HCT116 (cell line): Measurements from ENCODE around the gene MTA3. TPM values are rescaled to one million over a fixed set of nuclear protein-coding genes. Genes with fewer than 3 reads are reported as not detected.

ENCODE experiments used
- ATAC-seq: fragments of 200-7000 bp; cut with Tn5 transposase; 2 replicates; pipeline ENCODE4 v1.9.1; 2020; ENCODE audit warnings: mild to moderate bottlenecking, moderate library complexity
- BruUV-seq: library from RNA; stranded (reverse); fragments of 400-500 nt; replicated peaks from 2 replicates; lab custom pipeline; 2021; lab: Mats Ljungman, UMichigan
- CTCF ChIA-PET: fragments of 300-600 bp; sonication (Branson Sonifier 250); formaldehyde crosslinking; loops from one replicate; lab custom pipeline; 2021; ENCODE audit warnings: antibody characterized with exemption; lab: Charles Lee
- POLR2A ChIA-PET: fragments of 300-600, 350-600 bp; sonication (Branson Sonifier 250); formaldehyde crosslinking; loops from one replicate; lab custom pipeline; 2021; ENCODE audit warnings: antibody characterized with exemption; lab: Charles Lee
- RAD21 ChIA-PET, 2 experiments: fragments of 300-600 bp; sonication (Branson Sonifier 250); formaldehyde crosslinking; loops; one replicate each; lab custom pipeline; 2023; ENCODE audit warnings: low total read pairs in 2 of 2; ENCODE audit not compliant: uncharacterized antibody in 2 of 2, unreplicated experiment in 2 of 2, low non-redundant PET in 1 of 2; lab: Charles Lee
- DNase-seq: peaks from one replicate; pipeline ENCODE4 v3.0.0-alpha.2; 2010; ENCODE audit warnings: low read depth, low spot score
- H2AFZ ChIP-seq: fragments of 200-600 bp; shearing (Covaris generic), sonication (generic); 2 replicates; pipeline ENCODE4 v1.6.1; 2017; ENCODE audit warnings: low read depth, mixed run types, mixed read lengths, antibody characterized with exemption, low read length; ENCODE audit not compliant: poor library complexity, severe bottlenecking
- H3K27ac ChIP-seq: 2 replicates; pipeline ENCODE4 v1.5.1; 2012; ENCODE audit warnings: low read depth, low read length
- H3K27me3 ChIP-seq: fragments of 200-600 bp; sonication (generic); 2 replicates; pipeline ENCODE4 v1.6.1; 2016; ENCODE audit warnings: mixed run types, low read length, mixed read lengths; ENCODE audit not compliant: insufficient read depth
- H3K36me3 ChIP-seq, 2 experiments: fragments of 200-500 bp in 1 of 2; fragments of 200-600 bp in 1 of 2; sonication (Bioruptor generic) in 1 of 2; sonication (generic) in 1 of 2; 2 replicates each; pipeline versions ENCODE4 v1.5.1 to v1.6.1; 2014 to 2016; ENCODE audit warnings: low read length in 2 of 2, inconsistent platforms in 1 of 2, mixed read lengths in 1 of 2, mixed run types in 1 of 2; ENCODE audit not compliant: insufficient read depth in 2 of 2, control insufficient read depth in 1 of 2
- H3K4me1 ChIP-seq, 2 experiments: fragments of 200-600 bp in 1 of 2; sonication (generic) in 1 of 2; 2 replicates each; pipeline versions ENCODE4 v1.5.1 to v1.6.1; 2012 to 2017; ENCODE audit warnings: low read length in 2 of 2, inconsistent platforms in 1 of 2, mild to moderate bottlenecking in 1 of 2, mixed read lengths in 1 of 2, mixed run types in 1 of 2, moderate library complexity in 1 of 2; ENCODE audit not compliant: insufficient read depth in 2 of 2, control insufficient read depth in 1 of 2
- H3K4me2 ChIP-seq: fragments of 200-600 bp; sonication (generic); 2 replicates; pipeline ENCODE4 v1.6.1; 2017; ENCODE audit warnings: mixed run types, low read length, mixed read lengths
- H3K4me3 ChIP-seq, 2 experiments: fragments of 200-600 bp in 1 of 2; sonication (generic) in 1 of 2; replicated peaks in 1 of 2; 2 replicates each; pipeline ENCODE4 v1.5.1; 2011 to 2016; ENCODE audit warnings: low read length in 2 of 2, control low read depth in 1 of 2, low read depth in 1 of 2, mild to moderate bottlenecking in 1 of 2, mixed read lengths in 1 of 2, mixed run types in 1 of 2
- H3K79me2 ChIP-seq: fragments of 200-600 bp; sonication (generic); 2 replicates; pipeline ENCODE4 v1.6.1; 2017; ENCODE audit warnings: mild to moderate bottlenecking, mixed run types, low read length, moderate library complexity, mixed read lengths; ENCODE audit not compliant: insufficient read depth
- H3K9ac ChIP-seq: fragments of 200-600 bp; sonication (generic); 2 replicates; pipeline ENCODE4 v1.6.1; 2016; ENCODE audit warnings: low read length, mixed read lengths
- H3K9me2 ChIP-seq: fragments of 200-600 bp; sonication (generic), shearing (Covaris generic); 2 replicates; pipeline ENCODE4 v1.6.1; 2017; ENCODE audit warnings: mixed run types, mild to moderate bottlenecking, moderate library complexity; ENCODE audit not compliant: insufficient read depth
- H3K9me3 ChIP-seq, 2 experiments: fragments of 200-500 bp in 1 of 2; fragments of 200-600 bp in 1 of 2; sonication (Bioruptor generic) in 1 of 2; sonication (generic) in 1 of 2; 2 replicates each; pipeline ENCODE4 v1.6.1; 2014 to 2017; ENCODE audit warnings: low read length in 2 of 2, mixed read lengths in 2 of 2, inconsistent platforms in 1 of 2, low read depth in 1 of 2, mild to moderate bottlenecking in 1 of 2, mixed run types in 1 of 2, moderate library complexity in 1 of 2; ENCODE audit not compliant: control insufficient read depth in 1 of 2, insufficient read depth in 1 of 2
- H4K20me1 ChIP-seq: fragments of 200-600 bp; sonication (generic), shearing (Covaris generic); 2 replicates; pipeline ENCODE4 v1.6.1; 2017; ENCODE audit warnings: mixed run types, mild to moderate bottlenecking, moderate library complexity; ENCODE audit not compliant: insufficient read depth
- CTCF ChIP-seq, 3 experiments: fragments of 200-600 bp in 1 of 3; sonication (generic) in 1 of 3; IDR thresholded peaks in 2 of 3; conservative IDR thresholded peaks in 1 of 3; 2 replicates each; pipeline ENCODE4 v1.5.1; 2012 to 2017; ENCODE audit warnings: low read depth in 2 of 3, low read length in 2 of 3, antibody characterized with exemption in 1 of 3, borderline replicate concordance in 1 of 3, control low read depth in 1 of 3, mild to moderate bottlenecking in 1 of 3, mixed read lengths in 1 of 3, mixed run types in 1 of 3, moderate library complexity in 1 of 3; ENCODE audit not compliant: insufficient read depth in 1 of 3
- EGR1 ChIP-seq: IDR thresholded peaks from 2 replicates; pipeline ENCODE4 v1.6.1; 2012; ENCODE audit warnings: low read depth
- ELF1 ChIP-seq: IDR thresholded peaks from 2 replicates; pipeline ENCODE4 v1.6.1; 2012; ENCODE audit warnings: low read depth, borderline replicate concordance
- EZH2phosphoT487 ChIP-seq: fragments of 200-600 bp; IDR thresholded peaks from 2 replicates; pipeline ENCODE4 v1.6.1; 2018; ENCODE audit warnings: antibody characterized with exemption, borderline replicate concordance
- JUND ChIP-seq: IDR thresholded peaks from 2 replicates; pipeline ENCODE4 v1.6.1; 2012
- POLR2AphosphoS5 ChIP-seq: IDR thresholded peaks from 2 replicates; pipeline ENCODE4 v1.6.1; 2011; ENCODE audit warnings: mild to moderate bottlenecking, low read depth, low read length, moderate library complexity
- RAD21 ChIP-seq: IDR thresholded peaks from 2 replicates; pipeline ENCODE4 v1.6.1; 2012; ENCODE audit warnings: low read depth, mild to moderate bottlenecking
- SIN3A ChIP-seq: IDR thresholded peaks from 2 replicates; pipeline ENCODE4 v1.6.1; 2012; ENCODE audit warnings: low read depth
- SP1 ChIP-seq: IDR thresholded peaks from 2 replicates; pipeline ENCODE4 v1.6.1; 2012; ENCODE audit warnings: low read depth
- TCF7L2 ChIP-seq: IDR thresholded peaks from 2 replicates; pipeline ENCODE4 v1.7.0; 2011; ENCODE audit warnings: borderline replicate concordance, inconsistent platforms; ENCODE audit not compliant: insufficient read depth, insufficient read length; ENCODE audit errors: extremely low read depth
- ZNF274 ChIP-seq: fragments of 200-500 bp; sonication (Bioruptor generic); IDR thresholded peaks from 2 replicates; pipeline ENCODE4 v1.6.1; 2014; ENCODE audit warnings: mild to moderate bottlenecking, low read depth, low read length, inconsistent platforms
- intact Hi-C: fragments of 100-400 bp; cut with micrococcal nuclease; formaldehyde crosslinking; loops from 2 replicates; pipeline ENCODE4 v1.10.0; 2022
- total RNA-seq: library from RNA; stranded (reverse); gene quantifications from one replicate; pipeline ENCODE4 v1.2.1, GENCODE V29; 2021; ENCODE audit not compliant: unreplicated experiment
- TF ChIP-seq, protein P1 (sequence below): IDR thresholded peaks from 2 replicates; pipeline ENCODE4 v1.6.1; 2012; ENCODE audit warnings: low read depth

The MTA3 gene
- total RNA-seq, 1 experiment from 2014 or later: 46.3 TPM

DNA sequence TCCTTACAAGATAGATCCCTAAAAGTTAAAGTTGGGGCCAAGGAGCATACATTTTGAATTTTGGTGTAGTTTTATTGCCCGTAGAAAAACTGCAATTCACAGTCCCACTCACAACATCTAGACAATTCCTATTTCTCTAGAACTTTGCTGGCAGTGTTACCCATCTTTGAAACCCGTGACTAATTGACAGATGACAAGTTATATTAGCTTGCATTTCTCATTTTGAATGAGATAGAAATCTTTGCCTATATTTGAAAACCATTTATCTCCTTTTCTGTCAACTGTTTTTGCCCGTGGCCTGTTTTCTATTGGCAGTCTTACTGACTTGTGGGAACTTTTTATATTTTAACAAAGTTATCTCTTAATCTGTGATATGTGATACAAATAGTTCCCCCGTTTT, 145.5 kb downstream of the MTA3 start:
- RAD21 ChIA-PET: no interaction called here
- Histone ChIP-seq H3K9me3 (no peaks in the 10 kb centered on the region), H3K4me2 (no peak overlapping the region), H4K20me1 (no peaks in the 10 kb centered on the region), H3K9ac (no peak overlapping the region), H3K27ac (no peak overlapping the region), H3K36me3 (peaks cover 0 to 3% of the 10 kb centered on the region in 2 experiments; a peak in 1 of 4 replicates), H3K4me3 (no peak overlapping the region), H2AFZ (no peak overlapping the region), H3K9me2 (no peaks in the 10 kb centered on the region), H3K79me2 (no peaks in the 10 kb centered on the region), H3K27me3 (no peaks in the 10 kb centered on the region), H3K4me1 (no peaks in the 10 kb centered on the region)
- intact Hi-C loops: no loop called here
- POLR2A ChIA-PET: no interaction called here
- no TSS peak for BruUV-seq
- no peak for TF ChIP-seq TCF7L2
- no peak for TF ChIP-seq POLR2AphosphoS5
- no peak for TF ChIP-seq EGR1
- no peak for TF ChIP-seq CTCF (IDR thresholded peaks at IDR 0.05 in 2 of 3, conservative IDR thresholded peaks at IDR 0.05 in 1 of 3; ENCODE audit: borderline replicate concordance in 1 of 3, insufficient read depth in 1 of 3, low read depth in 2 of 3, low read length in 2 of 3)
- TF ChIP-seq ZNF274: no peak
- no peak for TF ChIP-seq ELF1
- no peak for TF ChIP-seq SP1
- TF ChIP-seq SIN3A: no peak
- CTCF ChIA-PET: no interaction called here
- DNase-seq: no peak
- no peak for ATAC-seq

DNA sequence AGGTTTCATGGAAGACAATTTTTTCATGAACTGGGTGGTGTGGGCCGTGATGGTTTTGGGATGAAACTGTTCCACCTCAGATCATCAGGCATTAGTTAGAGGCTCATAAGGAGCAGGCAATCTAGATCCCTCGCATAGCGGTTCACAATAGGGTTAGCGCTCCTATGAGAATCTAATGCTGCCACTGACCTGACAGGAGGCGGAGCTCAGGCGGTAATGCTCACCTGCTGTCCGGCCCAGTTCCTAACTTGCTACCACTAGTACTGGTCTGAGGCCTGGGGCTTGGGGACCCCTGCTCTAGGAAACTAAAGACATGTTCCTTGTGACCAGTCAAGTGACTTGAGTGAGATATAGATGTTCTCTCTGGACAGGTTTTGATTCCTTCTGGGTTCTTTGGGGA, 146.3 kb downstream of the MTA3 start:
- H3K9ac ChIP-seq: no peak overlapping the region
- intact Hi-C loops: no loop called here
- TF ChIP-seq RAD21: no peak
- TF ChIP-seq, protein P1, sequence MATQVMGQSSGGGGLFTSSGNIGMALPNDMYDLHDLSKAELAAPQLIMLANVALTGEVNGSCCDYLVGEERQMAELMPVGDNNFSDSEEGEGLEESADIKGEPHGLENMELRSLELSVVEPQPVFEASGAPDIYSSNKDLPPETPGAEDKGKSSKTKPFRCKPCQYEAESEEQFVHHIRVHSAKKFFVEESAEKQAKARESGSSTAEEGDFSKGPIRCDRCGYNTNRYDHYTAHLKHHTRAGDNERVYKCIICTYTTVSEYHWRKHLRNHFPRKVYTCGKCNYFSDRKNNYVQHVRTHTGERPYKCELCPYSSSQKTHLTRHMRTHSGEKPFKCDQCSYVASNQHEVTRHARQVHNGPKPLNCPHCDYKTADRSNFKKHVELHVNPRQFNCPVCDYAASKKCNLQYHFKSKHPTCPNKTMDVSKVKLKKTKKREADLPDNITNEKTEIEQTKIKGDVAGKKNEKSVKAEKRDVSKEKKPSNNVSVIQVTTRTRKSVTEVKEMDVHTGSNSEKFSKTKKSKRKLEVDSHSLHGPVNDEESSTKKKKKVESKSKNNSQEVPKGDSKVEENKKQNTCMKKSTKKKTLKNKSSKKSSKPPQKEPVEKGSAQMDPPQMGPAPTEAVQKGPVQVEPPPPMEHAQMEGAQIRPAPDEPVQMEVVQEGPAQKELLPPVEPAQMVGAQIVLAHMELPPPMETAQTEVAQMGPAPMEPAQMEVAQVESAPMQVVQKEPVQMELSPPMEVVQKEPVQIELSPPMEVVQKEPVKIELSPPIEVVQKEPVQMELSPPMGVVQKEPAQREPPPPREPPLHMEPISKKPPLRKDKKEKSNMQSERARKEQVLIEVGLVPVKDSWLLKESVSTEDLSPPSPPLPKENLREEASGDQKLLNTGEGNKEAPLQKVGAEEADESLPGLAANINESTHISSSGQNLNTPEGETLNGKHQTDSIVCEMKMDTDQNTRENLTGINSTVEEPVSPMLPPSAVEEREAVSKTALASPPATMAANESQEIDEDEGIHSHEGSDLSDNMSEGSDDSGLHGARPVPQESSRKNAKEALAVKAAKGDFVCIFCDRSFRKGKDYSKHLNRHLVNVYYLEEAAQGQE: no peak
- no peak for TF ChIP-seq EZH2phosphoT487
- no peak for TF ChIP-seq CTCF (IDR thresholded peaks at IDR 0.05 in 2 of 3, conservative IDR thresholded peaks at IDR 0.05 in 1 of 3; ENCODE audit: borderline replicate concordance in 1 of 3, insufficient read depth in 1 of 3, low read depth in 2 of 3, low read length in 2 of 3)
- no peak for TF ChIP-seq JUND

More for the DNA sequence above, 146.3 kb downstream of the MTA3 start:
- Histone ChIP-seq H3K9me2 (no peaks in the 10 kb centered on the region), H3K4me2 (no peak overlapping the region), H3K79me2 (no peaks in the 10 kb centered on the region), H3K36me3 (no peaks in the 10 kb centered on the region), H3K9me3 (no peaks in the 10 kb centered on the region), H3K4me3 (no peak overlapping the region), H3K4me1 (no peaks in the 10 kb centered on the region), H3K27ac (no peak overlapping the region), H2AFZ (no peak overlapping the region), H4K20me1 (no peaks in the 10 kb centered on the region), H3K27me3 (no peaks in the 10 kb centered on the region)
- ChIA-PET RAD21 (no interaction called here), CTCF (no interaction called here), POLR2A (no interaction called here)
- no peak for ATAC-seq
- no TSS peak for BruUV-seq
- no peak for DNase-seq
